ENCODE data around the gene TAF10.

Gene TAF10

GRCh38 chr11:6612213-6613041, at the start of gene TAF10:
Gene TAF10 (minus strand): TSS chr11:6612216. CDS start chr11:6612189, 27 bp downstream.
- peak; percentile 94 for DNase-seq (ENCODE audit: low read depth)

GRCh38 chr11:6660712-6661111, 48.7 kb upstream of the TAF10 start:
- DNase-seq (ENCODE audit: low read depth): no peak

- no peak for DNase-seq (ENCODE audit: low read depth)
Measured at GRCh38 chr11:6658647-6659046, 46.6 kb upstream of the TAF10 start.

- DNase-seq (ENCODE audit: low read depth): no peak
Measured at GRCh38 chr11:6657346-6657745, 45.3 kb upstream of the TAF10 start.

- no peak for DNase-seq (ENCODE audit: low read depth)
Measured at GRCh38 chr11:6656936-6657335, 44.9 kb upstream of the TAF10 start.

- DNase-seq (ENCODE audit: low read depth): no peak
Measured at GRCh38 chr11:6656584-6656915, 44.5 kb upstream of the TAF10 start.

GRCh38 chr11:6655790-6656583, 44.0 kb upstream of the TAF10 start, which contains the start of gene DCHS1:
Gene DCHS1 (minus strand): TSS chr11:6655809. CDS start chr11:6641613, 14,196 bp downstream.
- no peak for DNase-seq (ENCODE audit: low read depth)

- DNase-seq (ENCODE audit: low read depth): no peak
Measured at GRCh38 chr11:6655020-6655789, 43.2 kb upstream of the TAF10 start.

- no peak for DNase-seq (ENCODE audit: low read depth)
Measured at GRCh38 chr11:6654281-6655019, 42.4 kb upstream of the TAF10 start.

- no peak for DNase-seq (ENCODE audit: low read depth)
Measured at GRCh38 chr11:6653656-6654055, 41.6 kb upstream of the TAF10 start.

GRCh38 chr11:6653097-6653496, 41.1 kb upstream of the TAF10 start:
- no peak for DNase-seq (ENCODE audit: low read depth)

- DNase-seq (ENCODE audit: low read depth): no peak
Measured at GRCh38 chr11:6652182-6652581, 40.2 kb upstream of the TAF10 start.

GRCh38 chr11:6650980-6651379, 39.0 kb upstream of the TAF10 start:
- DNase-seq (ENCODE audit: low read depth): no peak

GRCh38 chr11:6650104-6650503, 38.1 kb upstream of the TAF10 start:
- no peak for DNase-seq (ENCODE audit: low read depth)

GRCh38 chr11:6648501-6648900, 36.5 kb upstream of the TAF10 start:
- no peak for DNase-seq (ENCODE audit: low read depth)

- DNase-seq (ENCODE audit: low read depth): no peak
Measured at GRCh38 chr11:6647836-6648235, 35.8 kb upstream of the TAF10 start.

GRCh38 chr11:6646918-6647679, 35.1 kb upstream of the TAF10 start:
- no peak for DNase-seq (ENCODE audit: low read depth)

- DNase-seq (ENCODE audit: low read depth): no peak
Measured at GRCh38 chr11:6646576-6646917, 34.5 kb upstream of the TAF10 start.

GRCh38 chr11:6646071-6646470, 34.1 kb upstream of the TAF10 start:
- DNase-seq (ENCODE audit: low read depth): no peak

- DNase-seq (ENCODE audit: low read depth): no peak
Measured at GRCh38 chr11:6642957-6643356, 30.9 kb upstream of the TAF10 start.

Measured in activated T-cell treated with anti-CD3 and anti-CD28 coated beads for 1 hour (primary cell).